Psoas muscle (tissue), 8 donors: ENCODE measurements around the gene VGLL2. TPM values are rescaled to one million over a fixed set of nuclear protein-coding genes. Genes with fewer than 3 reads are reported as not detected.

Experiments
- ATAC-seq, 4 donors: fragments of 200-7000 bp; cut with Tn5 transposase; one replicate each; pipeline ENCODE4 v1.9.1; 2020; ENCODE audit warnings: moderate library complexity in 3 of 4, mild to moderate bottlenecking in 2 of 4
- DNase-seq, 2 donors: peaks; one replicate each; pipeline ENCODE4 v3.0.0-alpha.2; 2020
- H3K27ac ChIP-seq: fragments of 200-600 bp; one replicate; pipeline ENCODE4 v1.8.0; 2022
- H3K27me3 ChIP-seq, 3 donors: fragments of 200-600 bp in 1 of 3; one replicate each; pipeline versions ENCODE4 v1.6.1 to v1.8.0; 2013 to 2022; ENCODE audit warnings: low read length in 2 of 3, mild to moderate bottlenecking in 2 of 3, moderate library complexity in 1 of 3; ENCODE audit not compliant: insufficient read depth in 3 of 3
- H3K36me3 ChIP-seq, 2 donors: fragments of 200-600 bp in 1 of 2; one replicate each; pipeline versions ENCODE4 v1.6.1 to v1.8.0; 2013 to 2022; ENCODE audit warnings: low read depth in 1 of 2, mild to moderate bottlenecking in 1 of 2, moderate library complexity in 1 of 2; ENCODE audit not compliant: insufficient read depth in 1 of 2
- H3K4me1 ChIP-seq: fragments of 200-600 bp; one replicate; pipeline ENCODE4 v1.8.0; 2022
- H3K4me3 ChIP-seq: fragments of 200-600 bp; one replicate; pipeline ENCODE4 v1.8.0; 2022; ENCODE audit warnings: mild to moderate bottlenecking
- H3K9me3 ChIP-seq: fragments of 200-600 bp; one replicate; pipeline ENCODE4 v1.8.0; 2022
- CTCF ChIP-seq: fragments of 200-600 bp; IDR thresholded peaks from one replicate; pipeline ENCODE4 v1.8.0; 2022; ENCODE audit warnings: antibody characterized with exemption
- WGBS, 3 donors: extraction: QIAGEN DNeasy Blood & Tissue Kit; methylation state at CpG; one replicate each; pipeline versions ENCODE4 v1.1.6 to v1.1.7; 2013; 5-methylcytosine and 5-hydroxymethylcytosine counted together
- intact Hi-C, 2 donors: fragments of 100-400 bp; cut with DNase I; formaldehyde crosslinking; loops; one replicate each; pipeline versions ENCODE4 v1.11.0 to v1.14.2; 2022
- polyA plus RNA-seq, 3 donors: library from polyadenylated mRNA; stranded (reverse); fragments of 200-250 nt; gene quantifications; one replicate each; pipeline ENCODE4 v1.2.3, GENCODE V29; 2013
- total RNA-seq, 4 donors: library from RNA; stranded (reverse); fragmentation: NEBNext Ultra II Directional in 2 of 4; extraction: Animal tissue kit (Norgen Biotek cat#: 25700) in 2 of 4; gene quantifications; one replicate each; pipeline versions ENCODE4 v1.2.1 to v1.2.4, GENCODE V29; 2021 to 2023
- donor health status: healthy with polysubstance abuse.
- donor health status: DM: no; HTN: no; CAD: no; lungs with moderate emphysema.
- donor health status: Bipolar disorder and iron deficiency.
- donor health status: healthy.
- donor health status: DM: yes; HTN: yes; CAD: no.
- donor health status: DM: no; HTN: no; CAD: no.
- donor health status: DM: no; HTN: no; CAD: no.
- donor health status: DM: yes; HTN: yes; CAD: no.

The VGLL2 gene
- total and polyA plus RNA-seq, 7 donors, result 13.1 to 108 (median 70.9) TPM

- 44 to 82% (median 51%) methylated on average over 3 of the region's 3 CpGs for WGBS, 3 donors
- H3K36me3 ChIP-seq, result no peaks in the 10 kb centered on the region
- no peak for TF ChIP-seq CTCF
- H3K4me3 ChIP-seq, result no peak overlapping the region
- no peaks in the 10 kb centered on the region for H3K27me3 ChIP-seq
- H3K27ac ChIP-seq, result no peak overlapping the region
- intact Hi-C loops, result no loop called here
- DNase-seq, result no peak
- no peak for ATAC-seq
- H3K4me1 ChIP-seq, result peaks cover 32% of the 10 kb centered on the region
- no peaks in the 10 kb centered on the region for H3K9me3 ChIP-seq
These were observed 41.0 kb downstream of the VGLL2 start for GRCh38 chr6:117306227-117306790.

DNA sequence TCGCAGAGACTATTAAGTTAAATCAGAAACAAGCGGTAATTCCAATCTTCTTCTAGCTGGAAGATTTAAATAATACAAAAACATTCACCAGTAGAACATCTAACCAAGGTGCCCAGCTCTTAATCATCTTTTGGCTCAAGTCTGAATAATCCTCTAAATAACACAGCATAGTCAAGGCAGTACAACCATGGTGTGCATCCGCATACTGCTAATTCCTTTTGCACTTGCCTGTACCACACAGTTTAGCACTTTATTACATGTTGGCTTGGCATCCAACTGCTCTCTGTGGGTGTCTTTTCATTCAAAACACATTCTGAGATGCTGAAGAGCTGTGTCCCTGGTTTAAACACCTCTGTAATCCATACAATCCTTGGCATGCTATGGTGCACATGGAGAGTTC is 42.3 kb downstream of the VGLL2 start:
- no peak overlapping the region for H3K4me3 ChIP-seq
- no peaks in the 10 kb centered on the region for H3K9me3 ChIP-seq
- DNase-seq (no peak), ATAC-seq (peak in 1 of 4 donors; percentile 59)
- H3K36me3 ChIP-seq, result no peaks in the 10 kb centered on the region
- 60 to 90% (median 84%) methylated on average over 3 of the region's 3 CpGs for WGBS, 3 donors
- H3K27me3 ChIP-seq, result no peaks in the 10 kb centered on the region
- peaks cover 30% of the 10 kb centered on the region for H3K4me1 ChIP-seq
- H3K27ac ChIP-seq, result no peak overlapping the region
- intact Hi-C loops, result no loop called here
- TF ChIP-seq CTCF, result no peak

DNA sequence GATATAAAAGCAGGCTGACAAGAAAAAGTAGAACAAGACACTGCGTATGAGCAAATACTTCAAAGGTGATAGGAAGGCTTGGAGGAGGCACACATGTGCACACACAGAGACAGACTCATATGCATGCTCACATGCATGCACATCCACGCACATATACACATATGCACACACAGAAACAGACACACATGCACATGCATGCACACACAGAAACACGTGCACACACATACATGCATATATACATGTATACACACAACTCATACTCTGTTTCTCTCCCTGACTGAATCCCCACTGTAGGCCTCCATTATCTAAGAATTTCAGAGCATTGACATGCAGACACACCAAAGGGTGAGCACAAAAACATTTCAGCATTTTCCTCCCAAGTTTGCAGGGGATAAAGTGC is 43.7 kb downstream of the VGLL2 start:
- no peaks in the 10 kb centered on the region for H3K9me3 ChIP-seq
- intact Hi-C loops, result no loop called here
- H3K36me3 ChIP-seq, result no peaks in the 10 kb centered on the region
- no peak for DNase-seq
- no peak for ATAC-seq
- peaks cover 19% of the 10 kb centered on the region for H3K4me1 ChIP-seq
- no peak overlapping the region for H3K27ac ChIP-seq
- WGBS, 3 donors, result 84 to 90% (median 88%) methylated on average over 3 of the region's 3 CpGs
- H3K27me3 ChIP-seq, result no peaks in the 10 kb centered on the region
- no peak for TF ChIP-seq CTCF
- no peak overlapping the region for H3K4me3 ChIP-seq

GRCh38 chr6:117309611-117310010 is 44.3 kb downstream of the VGLL2 start:
- no peaks in the 10 kb centered on the region for H3K27me3 ChIP-seq
- no peak for TF ChIP-seq CTCF
- intact Hi-C loops, result no loop called here
- H3K4me1 ChIP-seq, result peaks cover 16% of the 10 kb centered on the region
- no peak overlapping the region for H3K4me3 ChIP-seq
- ATAC-seq (no peak), DNase-seq (no peak)
- no peak overlapping the region for H3K27ac ChIP-seq
- no peaks in the 10 kb centered on the region for H3K9me3 ChIP-seq
- H3K36me3 ChIP-seq, result no peaks in the 10 kb centered on the region

DNA sequence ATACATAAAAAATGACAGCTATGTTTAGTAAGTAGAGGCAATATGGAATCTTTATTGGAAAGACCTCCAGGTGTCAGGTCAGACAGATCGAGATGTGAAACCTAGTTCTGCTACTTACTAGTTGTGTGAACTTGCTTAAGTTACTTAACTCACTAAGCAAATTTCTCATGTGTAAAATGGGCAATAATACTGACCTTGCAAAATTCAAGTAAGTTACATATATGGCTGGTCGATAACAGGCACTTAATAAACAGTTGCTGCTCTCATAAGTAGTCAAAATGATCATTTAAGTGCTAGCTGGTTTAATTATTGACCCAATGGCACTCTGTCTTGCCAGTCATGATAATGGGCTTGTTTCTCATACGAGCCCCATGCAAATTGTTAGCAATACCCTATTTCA is 46.0 kb downstream of the VGLL2 start:
- no peak for DNase-seq
- no peak for TF ChIP-seq CTCF
- Histone ChIP-seq H3K4me3 (no peak overlapping the region), H3K4me1 (peaks cover 16% of the 10 kb centered on the region), H3K27me3 (no peaks in the 10 kb centered on the region), H3K9me3 (no peaks in the 10 kb centered on the region), H3K36me3 (no peaks in the 10 kb centered on the region), H3K27ac (no peak overlapping the region)
- WGBS, 3 donors, result 81 to 87% (median 87%) methylated on average over 3 of the region's 3 CpGs
- intact Hi-C loops, result no loop called here
- ATAC-seq, result no peak
